LHCN-M2 (cell line): Measurements from ENCODE around the gene RAB5B. TPM values are rescaled to one million over a fixed set of nuclear protein-coding genes. Genes with fewer than 3 reads are reported as not detected.

Source experiments
- DNase-seq: peaks from one replicate; pipeline ENCODE4 v3.0.0-alpha.2; 2012; ENCODE audit warnings: low read depth
- polyA plus RNA-seq: library from polyadenylated mRNA; unstranded; fragments of >200 nt; gene quantifications from one replicate; pipeline ENCODE4 v1.2.1, GENCODE V29; 2012; ENCODE audit warnings: missing spikeins
- total RNA-seq: library from RNA; depleted of rRNA; stranded (reverse); fragments of >200 nt; gene quantifications from 2 replicates; pipeline ENCODE4 v1.2.3, GENCODE V29; 2014; rRNA removed

RAB5B gene, protein sequence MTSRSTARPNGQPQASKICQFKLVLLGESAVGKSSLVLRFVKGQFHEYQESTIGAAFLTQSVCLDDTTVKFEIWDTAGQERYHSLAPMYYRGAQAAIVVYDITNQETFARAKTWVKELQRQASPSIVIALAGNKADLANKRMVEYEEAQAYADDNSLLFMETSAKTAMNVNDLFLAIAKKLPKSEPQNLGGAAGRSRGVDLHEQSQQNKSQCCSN
- total RNA-seq, result 46.7 and 60.3 TPM in 2 replicates
- 58.5 TPM for polyA plus RNA-seq

DNA sequence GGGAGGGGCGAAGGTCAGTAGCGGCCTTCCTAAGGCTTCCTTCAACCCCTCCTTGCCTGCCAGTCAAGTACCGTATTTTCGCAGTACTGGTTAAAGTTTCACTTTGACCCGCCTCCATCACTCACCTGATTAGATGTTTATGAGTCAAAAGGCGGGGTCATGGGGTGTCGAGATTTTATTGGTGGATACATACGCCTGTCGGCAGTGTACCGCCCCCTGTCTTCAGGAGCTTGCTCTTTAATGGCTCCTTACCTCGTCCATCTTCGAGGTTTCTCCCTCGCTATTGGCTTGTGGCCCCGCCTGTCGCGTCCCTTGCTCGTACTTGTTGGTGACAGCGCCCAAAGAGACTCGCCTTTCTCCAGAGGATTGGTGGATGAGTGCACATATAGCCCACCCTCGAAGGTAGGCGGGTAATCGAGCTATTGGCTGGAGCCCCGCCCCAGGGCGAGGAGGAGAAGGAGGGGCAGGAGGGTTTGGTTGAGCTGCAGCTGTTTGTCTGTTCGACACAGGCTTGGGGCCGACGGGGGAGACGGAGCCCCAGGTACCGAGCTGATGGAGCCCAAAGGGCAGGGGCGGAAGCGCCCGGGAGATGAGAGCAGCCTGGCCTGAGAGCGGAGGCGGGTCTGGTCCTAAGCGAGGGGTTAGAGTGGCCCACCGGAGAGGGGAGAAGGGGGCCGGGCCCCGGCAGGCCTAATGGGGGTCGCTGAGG, at the start of gene RAB5B:
TSS of gene RAB5B (plus strand) at position 480 of the 709 bp plus-strand sequence. CDS start 12,883 bp downstream, outside the sequence.
- peak; percentile 100 for DNase-seq

DNA sequence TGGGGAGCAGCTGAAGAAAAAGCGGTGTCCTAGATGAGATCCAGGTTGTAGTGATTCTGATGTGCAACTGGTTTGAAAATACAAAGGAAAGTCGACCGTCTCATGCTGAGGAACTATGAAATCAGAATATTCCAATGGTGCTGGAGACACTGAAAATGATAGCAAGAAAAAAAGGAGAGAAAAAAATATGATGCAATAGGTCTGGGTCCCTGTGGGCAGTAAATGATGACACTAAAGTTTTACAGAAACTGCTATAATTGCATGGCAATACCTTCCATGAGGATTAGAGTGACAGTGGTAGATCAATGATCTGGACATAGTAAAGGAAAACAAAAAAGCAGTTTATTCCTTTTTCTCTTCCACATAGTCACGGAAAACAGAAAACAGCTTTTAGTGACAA, 48.5 kb upstream of the RAB5B start:
- DNase-seq, result no peak

DNA sequence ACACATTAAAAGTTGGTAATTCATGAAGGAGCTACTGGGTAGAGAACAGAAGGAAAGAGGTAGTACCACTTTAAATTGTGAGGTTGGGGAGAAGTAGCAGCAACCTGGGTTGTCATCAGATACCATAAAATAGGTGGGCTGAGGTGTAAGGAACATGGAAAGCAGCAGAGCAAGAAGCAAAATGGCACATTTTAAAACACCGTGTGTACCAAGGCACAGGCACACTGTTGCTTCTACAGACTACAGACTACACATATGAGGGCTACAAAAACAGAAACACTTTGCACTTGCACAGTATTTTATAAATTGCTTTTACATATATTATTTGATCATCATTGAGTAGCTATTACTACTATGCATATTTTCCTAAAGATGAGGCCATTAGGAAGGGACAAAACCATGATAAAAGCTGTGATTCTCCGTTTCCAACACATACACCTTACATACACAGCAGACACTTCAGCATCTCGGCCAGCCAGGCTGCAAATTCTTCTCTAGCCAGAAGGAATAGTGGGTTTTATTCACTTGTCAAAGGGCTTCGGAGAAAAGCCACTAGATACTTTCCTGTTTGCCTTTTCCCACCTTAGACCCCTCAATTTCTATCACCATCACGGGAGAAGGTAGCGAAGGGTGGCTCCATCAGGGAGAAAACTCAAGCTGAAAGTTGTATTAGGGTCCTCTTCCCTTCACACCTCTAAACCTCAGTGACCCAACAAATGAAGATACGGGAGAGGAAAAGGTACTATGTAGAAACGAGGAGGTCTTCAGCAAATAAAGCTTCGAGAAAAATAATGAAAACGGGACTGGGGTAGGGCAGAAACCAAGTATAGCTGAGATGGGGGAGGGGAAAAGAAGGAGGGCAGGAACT, 47.8 kb upstream of the RAB5B start:
- DNase-seq, result no peak

DNA sequence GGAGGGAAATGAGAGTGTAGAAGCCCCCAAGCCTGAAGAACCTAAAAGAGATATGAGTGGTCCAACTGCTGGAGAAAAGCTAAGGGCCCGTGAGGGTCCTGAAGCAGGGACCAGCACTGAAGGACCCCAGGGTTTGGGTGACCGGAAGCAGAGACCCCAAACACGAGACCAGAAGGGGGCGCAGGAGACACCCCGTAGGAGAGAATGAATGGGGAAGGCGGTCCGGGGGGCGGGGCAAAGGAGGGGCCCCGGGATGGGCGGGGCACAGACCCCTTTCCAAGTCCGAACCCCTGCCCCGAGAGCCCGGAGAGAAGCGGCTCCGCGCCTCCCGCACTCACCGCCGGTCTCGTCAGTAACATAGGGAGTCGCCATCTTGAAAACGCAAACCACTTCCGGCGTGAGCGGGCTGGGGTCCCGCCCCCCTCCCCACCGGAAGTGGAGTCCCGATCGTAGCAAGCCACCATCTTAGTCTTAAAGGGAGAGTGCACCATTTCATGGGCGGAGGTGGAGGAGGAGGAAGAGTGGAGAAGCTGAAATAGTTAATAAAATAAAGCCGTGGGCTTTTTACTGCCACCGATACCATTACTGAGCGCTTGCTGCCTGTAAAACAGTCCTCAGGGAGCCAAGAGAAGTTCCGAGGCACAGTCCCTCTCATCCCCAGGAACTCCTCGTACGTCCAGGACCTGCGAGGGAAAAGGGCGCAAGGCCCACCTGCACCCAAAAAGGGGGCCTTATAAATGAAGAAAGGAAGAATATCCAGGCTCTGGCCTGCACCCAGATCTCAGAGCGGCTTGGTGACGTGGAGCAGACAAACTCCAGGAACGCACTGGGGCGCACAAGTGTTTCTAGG, 46.9 kb upstream of the RAB5B start:
- peak; percentile 92 for DNase-seq

DNA sequence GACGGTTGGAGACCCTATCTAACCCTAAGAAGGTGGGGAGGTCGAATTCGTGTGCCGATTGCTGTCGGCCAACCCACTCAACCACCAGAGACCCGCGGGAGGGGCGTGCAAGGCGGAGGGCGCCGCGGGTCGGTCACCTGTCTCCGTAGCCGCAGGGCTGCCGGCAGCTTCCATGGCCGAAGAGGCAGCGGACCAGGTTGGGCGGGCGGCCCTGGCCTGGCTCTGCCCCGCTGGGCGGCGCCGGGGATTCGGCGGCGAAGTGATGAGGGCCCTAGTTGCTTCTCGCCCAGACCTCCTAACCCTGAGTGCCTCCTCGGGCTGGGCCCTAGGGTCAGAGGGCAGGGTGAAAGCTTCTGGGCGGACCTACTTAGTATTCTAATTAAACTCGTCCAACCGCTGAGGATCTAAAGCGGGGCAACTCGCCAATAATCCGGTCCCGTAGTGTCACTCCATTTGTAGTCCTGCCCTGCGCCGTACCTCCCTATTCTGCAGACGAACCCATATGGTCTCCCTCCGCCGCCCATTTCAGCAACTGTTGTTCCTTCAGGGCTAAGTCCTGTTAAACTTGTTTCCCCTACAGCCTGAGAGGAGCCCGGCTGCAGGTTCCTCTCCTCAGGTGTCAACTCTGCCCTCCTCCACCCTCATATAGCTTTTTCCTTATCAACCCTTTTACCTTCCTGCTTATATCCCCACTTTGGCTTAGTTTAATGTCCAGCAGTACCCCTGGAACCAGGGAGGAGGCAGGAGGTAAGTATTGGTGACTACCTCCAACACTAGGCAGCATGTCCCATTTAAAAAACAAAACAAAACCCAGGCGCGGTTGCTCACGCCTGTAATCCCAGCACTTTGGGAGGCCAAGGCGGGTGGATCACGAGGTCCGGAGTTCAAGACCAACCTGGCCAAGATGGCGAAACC, 46.0 kb upstream of the RAB5B start, which contains the start of gene PYM1:
TSS of gene PYM1 (minus strand) at position 307 of the 915 bp plus-strand sequence. CDS start at position 174, 133 bp downstream.
- DNase-seq, result peak; percentile 78

DNA sequence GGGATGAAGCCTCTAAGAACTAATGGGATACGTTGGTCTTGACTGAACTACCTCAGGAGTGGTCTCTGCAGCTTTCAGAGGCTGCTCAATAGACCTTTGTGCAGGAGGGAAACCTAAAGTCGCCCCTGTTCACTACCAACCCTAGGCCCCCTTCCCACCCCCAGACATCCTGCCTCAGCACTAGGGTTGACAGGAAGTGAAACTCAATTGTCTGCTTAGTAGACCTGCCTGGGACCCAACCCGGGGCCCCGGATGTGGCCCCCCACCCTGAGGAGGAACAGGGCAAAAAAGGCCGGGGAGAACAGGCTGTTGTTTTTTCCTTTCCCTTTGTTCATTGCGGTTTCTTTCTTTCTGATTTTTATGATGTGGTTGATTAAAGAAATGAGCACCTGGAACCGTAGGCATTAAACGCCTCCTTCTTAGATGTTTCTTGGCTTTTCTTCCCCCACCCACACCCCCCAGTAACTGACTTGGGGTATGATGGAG, 44.5 kb upstream of the RAB5B start:
- DNase-seq, result no peak

DNA sequence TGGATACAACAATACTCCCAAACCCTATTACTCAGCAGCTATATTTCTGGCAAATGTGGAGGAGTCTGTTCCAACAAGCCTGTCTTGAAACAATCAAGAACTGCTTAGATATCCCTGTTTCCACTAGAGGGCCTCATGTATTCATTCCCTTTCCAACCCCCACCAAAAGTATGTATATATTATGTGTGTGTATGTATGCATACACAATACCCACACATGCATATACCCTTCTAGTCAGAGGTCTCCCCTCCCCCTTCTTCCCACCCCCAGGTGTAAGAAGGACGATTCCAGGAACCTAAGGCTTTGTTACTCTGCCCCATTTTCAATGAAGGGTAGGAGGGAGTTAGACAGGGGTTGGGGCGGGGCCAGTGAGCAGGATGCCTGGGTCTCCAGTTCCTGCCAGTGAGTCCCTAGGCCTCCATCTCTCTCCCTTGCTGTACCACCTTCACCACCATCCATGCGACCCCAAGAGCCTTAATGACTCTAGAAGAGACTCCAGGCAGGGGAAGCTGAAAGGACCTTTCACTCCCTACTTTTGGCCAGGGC, 43.0 kb upstream of the RAB5B start, which contains the start of gene DGKA:
TSS of gene DGKA (plus strand) at position 392 of the 546 bp plus-strand sequence. CDS start 5,342 bp downstream, outside the sequence.
- peak; percentile 58 for DNase-seq

DNA sequence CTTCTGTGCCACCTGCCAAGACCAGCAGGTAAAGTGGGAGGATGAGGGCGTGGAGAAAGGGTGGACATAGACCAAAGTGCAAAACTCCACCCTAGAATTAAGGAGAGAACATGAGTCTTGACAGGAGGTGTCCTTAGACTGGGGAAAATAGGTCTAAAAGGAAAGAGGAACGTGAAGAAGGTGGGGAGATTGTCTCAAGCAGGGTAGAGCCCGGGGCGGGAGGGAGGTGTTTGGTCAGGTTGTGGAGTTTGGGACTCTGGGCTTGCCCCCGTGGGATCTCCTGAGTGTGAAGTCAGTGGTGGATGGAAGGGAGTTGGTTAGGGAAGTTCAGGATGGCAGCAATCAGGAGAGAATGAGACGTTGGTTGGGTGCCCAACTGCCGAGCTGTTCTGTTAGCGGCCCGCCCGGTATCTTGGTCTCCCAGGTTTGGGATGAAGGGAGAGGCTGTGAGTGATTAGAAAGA, 42.5 kb upstream of the RAB5B start:
- DNase-seq, result peak; percentile 8

DNA sequence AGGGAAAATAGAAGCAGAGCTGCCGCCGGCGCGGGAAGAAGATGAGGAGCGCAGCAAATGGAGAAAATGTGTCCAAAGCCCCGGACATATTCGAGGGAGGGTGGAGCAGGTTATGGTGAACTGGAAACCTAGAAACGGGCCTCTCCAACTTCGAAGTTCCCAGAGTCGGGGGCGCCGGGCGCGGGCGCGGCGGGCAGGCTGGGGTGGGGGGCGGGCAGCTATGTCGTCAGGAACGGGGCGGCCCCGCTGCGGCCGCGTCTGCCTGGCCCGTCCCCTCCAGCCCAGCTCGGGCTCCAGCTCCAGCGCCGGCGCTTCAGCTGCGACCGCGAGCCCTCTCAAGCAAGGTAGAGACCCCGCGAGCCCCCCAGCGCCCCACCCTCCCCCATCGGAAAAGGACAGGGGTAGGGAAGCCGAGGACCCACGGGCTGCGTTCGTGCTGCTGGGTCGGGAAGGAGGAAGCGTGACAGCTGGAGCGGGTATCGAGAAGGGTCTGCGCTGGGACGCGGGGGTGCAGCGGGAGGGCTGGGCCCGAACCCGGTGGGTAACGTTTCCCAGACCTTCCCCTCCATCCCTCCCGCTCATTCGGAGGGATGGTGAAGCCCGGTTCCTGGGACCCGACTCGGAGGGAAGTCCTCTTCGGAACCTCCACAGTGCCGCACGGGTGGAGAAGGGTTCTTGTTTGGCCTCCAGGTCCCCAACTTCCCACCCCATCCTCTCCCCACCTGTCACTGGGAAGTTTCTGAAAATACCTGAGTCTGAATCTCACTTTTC, 41.9 kb upstream of the RAB5B start:
- peak; percentile 14 for DNase-seq

DNA sequence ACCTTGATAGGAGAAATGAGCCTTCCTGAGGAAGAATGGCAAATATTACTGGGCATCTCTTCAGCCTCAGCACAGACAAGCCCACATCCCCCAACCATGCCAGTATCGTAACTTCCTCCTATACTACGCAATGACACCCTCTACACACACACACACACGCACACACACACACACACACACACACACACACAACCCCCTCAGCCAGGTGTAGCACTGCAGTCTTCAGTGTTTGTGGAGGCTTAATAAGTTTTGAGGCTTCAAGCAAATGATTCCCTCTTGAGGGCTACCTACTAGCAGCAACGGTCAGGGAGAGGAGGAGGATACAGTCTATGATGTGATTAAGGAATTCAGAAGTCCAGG, 41.3 kb upstream of the RAB5B start:
- DNase-seq, result peak; percentile 23

DNA sequence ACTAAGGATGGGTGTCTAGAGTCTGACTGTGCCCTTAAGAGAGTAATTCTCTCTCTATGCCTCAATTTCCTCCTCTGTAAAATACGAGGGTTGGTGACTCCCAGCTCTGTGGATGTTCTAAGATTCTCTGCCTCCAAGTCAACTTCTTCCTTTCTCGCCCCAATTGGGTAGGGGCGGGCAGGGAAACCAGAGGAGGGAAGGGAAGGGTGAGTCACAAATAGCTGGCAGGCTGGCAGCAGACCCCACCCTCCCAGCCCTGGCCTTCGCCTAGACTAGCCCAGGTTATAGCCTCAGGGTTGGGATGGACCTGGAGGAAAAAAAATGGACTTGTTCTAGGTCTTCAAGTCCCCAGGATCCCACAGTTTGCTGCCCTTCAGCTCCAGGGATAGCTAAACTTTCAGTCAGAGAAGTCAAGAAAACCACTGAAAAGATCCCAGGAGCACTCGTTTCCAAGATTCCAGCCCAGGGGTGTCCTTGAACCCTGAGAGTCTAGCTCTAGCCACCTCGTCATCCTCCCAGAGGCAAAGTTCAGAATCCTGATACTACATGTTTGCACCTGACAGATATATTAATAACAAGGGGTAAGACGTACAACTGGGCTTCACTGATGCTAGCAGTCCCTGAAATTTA, 40.6 kb upstream of the RAB5B start:
- peak; percentile 46 for DNase-seq

DNA sequence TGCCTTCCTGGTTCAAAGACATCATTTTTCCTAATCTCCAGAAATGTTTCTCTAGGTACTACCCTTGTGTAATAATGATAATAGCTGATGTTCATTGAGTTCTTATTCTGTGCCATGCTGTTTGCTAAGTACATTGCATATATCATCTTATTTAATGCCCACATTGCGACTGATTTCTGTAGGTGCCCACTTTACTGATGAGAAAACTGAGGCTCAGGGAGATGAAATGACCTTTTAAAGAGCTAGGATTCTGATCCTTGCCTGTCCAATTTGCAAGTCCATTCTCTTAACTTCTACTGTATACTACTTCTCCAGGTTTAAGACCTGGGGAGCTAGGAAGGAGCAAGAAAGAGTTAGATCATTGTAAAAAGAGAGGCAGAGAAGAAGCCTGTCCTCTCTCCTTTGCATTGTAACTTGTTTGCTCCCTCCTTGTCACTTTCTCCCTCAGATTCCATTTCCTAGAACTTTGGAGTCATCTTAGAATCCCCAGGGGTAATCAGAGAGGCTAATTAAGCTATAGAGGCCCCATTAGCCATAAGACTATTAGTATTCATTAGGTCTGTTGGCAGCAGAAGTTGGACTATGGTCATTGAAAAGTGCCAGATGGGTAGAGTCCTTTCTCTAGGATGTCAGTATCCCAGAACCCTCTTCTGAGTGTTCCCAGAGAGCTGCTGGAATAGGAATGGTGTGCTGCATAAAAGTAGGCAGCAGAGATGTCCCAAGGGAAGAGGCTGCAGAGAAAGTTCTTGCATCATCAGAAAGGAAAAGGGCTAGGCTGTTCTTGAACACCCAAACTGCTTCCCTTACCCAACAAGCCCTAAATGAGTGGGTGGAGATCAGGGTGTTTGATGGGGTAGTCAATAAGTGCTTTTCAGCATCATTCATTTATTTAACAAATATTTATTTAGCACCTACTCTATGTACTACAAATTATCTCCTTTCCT, 39.8 kb upstream of the RAB5B start:
- peak; percentile 50 for DNase-seq

DNA sequence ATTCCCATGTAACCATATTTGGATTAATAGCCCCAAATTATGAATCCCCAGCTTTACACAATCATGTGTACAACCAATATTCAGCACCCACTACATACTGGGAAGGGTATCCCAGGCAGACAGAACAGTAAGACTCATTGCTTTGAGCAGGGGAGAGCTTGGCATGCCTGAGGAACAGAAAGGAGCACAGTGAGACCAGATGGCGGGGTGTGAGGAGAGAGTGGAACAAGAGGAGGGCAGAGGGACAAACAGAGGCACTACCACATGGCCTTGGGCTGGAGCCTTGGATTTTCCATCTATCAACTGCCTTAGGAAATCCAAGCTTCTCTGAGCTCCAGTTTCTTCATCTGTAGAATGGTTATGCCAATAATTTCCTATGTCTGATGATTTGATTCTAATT, 39.1 kb upstream of the RAB5B start:
- no peak for DNase-seq

DNA sequence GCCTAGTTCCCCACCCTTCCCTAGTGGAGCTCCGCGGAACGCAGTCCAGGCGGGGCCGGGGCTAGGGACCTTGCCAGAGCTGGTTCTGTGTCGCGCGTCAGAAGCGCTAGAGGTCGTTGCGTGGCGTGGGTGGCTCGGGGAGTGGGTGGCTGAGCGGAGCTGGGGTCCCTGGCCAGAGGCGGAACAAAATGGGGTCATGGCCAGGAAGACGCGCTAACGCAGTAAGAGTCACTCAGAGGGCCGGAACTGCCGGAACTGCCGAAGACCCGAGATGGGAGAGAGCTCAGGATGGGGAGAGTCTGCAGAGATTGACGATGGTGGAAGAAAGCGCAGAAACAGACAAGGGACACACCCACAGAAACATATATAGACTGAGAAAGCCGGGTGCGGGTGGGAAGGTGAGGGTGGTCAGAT, 38.1 kb upstream of the RAB5B start:
- no peak for DNase-seq

DNA sequence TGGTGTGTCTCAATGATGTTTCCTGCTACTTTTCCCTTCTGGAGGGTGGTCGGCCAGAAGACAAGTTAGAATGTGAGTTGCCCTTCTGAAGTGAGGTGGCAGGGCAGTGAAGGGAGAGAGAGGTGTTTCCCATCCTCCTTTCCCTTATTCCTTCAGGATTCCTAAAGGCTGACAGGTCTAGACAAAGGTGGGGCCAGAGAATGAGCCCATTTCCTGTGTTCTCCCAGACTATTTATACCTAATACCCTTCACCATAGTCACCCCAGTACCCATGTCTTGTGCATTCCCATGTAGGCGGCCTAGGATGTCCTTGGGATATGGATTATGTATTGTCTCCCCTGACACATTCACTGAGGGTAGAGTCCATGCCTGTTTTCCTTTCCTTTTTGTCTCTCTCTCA, 35.9 kb upstream of the RAB5B start:
- no peak for DNase-seq

DNA sequence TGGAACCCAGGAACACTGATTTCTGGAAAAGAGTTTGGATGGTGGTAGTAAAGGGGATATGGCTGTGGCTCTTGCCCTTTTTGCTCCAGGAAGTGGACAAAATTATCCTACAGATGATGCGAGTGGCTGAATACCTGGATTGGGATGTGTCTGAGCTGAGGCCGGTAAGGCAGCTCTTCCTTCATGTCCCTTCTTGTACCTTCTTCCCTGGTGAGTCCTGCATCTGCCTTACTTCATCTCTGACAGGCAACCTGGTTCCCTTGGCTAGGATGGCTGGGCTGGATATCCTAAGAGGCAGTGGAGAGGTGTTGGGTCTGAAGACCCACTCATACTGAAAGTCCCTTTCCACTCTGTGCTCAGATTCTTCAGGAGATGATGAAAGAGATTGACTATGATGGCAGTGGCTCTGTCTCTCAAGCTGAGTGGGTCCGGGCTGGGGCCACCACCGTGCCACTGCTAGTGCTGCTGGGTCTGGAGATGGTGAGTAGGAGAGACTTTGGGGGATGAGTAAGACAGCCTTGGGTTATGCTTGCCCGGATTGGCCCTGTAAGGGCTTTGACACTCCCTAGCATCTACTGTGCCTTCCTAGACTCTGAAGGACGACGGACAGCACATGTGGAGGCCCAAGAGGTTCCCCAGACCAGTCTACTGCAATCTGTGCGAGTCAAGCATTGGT, 34.9 kb upstream of the RAB5B start:
- peak; percentile 9 for DNase-seq
